HS-27A (cell line): ENCODE results near the gene SH3YL1.

Experiments used
- DNase-seq: peaks from one replicate; pipeline ENCODE4 v3.0.0-alpha.2; 2012; ENCODE audit warnings: low read depth, missing footprints

SH3YL1 gene

GRCh38 chr2:263774-264492 lies at the start of gene SH3YL1:
TSS of gene SH3YL1 (minus strand) at chr2:264032. CDS start at chr2:263984, 48 bp downstream.
- no peak for DNase-seq

GRCh38 chr2:310994-311393 lies 47.2 kb upstream of the SH3YL1 start:
- no peak for DNase-seq

- DNase-seq: no peak
Measured at GRCh38 chr2:309954-310510, 46.2 kb upstream of the SH3YL1 start.

- no peak for DNase-seq
Measured at GRCh38 chr2:309148-309953, 45.5 kb upstream of the SH3YL1 start.

- DNase-seq: no peak
Measured at GRCh38 chr2:305366-305765, 41.5 kb upstream of the SH3YL1 start.

- DNase-seq: no peak
Measured at GRCh38 chr2:296354-296753, 32.5 kb upstream of the SH3YL1 start.

- DNase-seq: no peak
Measured at GRCh38 chr2:295090-295489, 31.3 kb upstream of the SH3YL1 start.

- no peak for DNase-seq
Measured at GRCh38 chr2:290090-290722, 26.4 kb upstream of the SH3YL1 start.

GRCh38 chr2:289362-290089 lies 25.7 kb upstream of the SH3YL1 start:
- no peak for DNase-seq

- DNase-seq: no peak
Measured at GRCh38 chr2:288758-289361, 25.0 kb upstream of the SH3YL1 start.

GRCh38 chr2:287911-288757 lies 24.3 kb upstream of the SH3YL1 start, which contains the start of gene ALKAL2:
TSS of gene ALKAL2 (minus strand) at chr2:288091. CDS start at chr2:287835, 256 bp downstream.
- DNase-seq: no peak

GRCh38 chr2:287471-287885 lies 23.6 kb upstream of the SH3YL1 start:
- DNase-seq: no peak

GRCh38 chr2:286774-287392 lies 23.1 kb upstream of the SH3YL1 start:
- no peak for DNase-seq

GRCh38 chr2:286035-286434 lies 22.2 kb upstream of the SH3YL1 start:
- DNase-seq: no peak

- no peak for DNase-seq
Measured at GRCh38 chr2:285531-285930, 21.7 kb upstream of the SH3YL1 start.

- DNase-seq: no peak
Measured at GRCh38 chr2:284896-285492, 21.2 kb upstream of the SH3YL1 start.

GRCh38 chr2:283996-284794 lies 20.4 kb upstream of the SH3YL1 start:
- no peak for DNase-seq

- DNase-seq: no peak
Measured at GRCh38 chr2:282371-283263, 18.8 kb upstream of the SH3YL1 start.
